Ramos (cell line): ENCODE data around the gene TNNT3.

ENCODE experiments used
- in situ Hi-C: fragments of 300-500 bp; cut with MboI; formaldehyde crosslinking; loops from one replicate; pipeline ENCODE4 v1.14.3; 2022; ENCODE audit warnings: low sequenced_read_pairs; ENCODE audit not compliant: unreplicated experiment

TNNT3 gene

GRCh38 chr11:1893581-1894359 lies 25.7 kb upstream of the TNNT3 start:
- in situ Hi-C loops = no loop called here

GRCh38 chr11:1894759-1895158 lies 24.7 kb upstream of the TNNT3 start:
- in situ Hi-C loops = no loop called here

- in situ Hi-C loops = no loop called here
Measured at GRCh38 chr11:1896468-1896867, 23.0 kb upstream of the TNNT3 start.

DNA sequence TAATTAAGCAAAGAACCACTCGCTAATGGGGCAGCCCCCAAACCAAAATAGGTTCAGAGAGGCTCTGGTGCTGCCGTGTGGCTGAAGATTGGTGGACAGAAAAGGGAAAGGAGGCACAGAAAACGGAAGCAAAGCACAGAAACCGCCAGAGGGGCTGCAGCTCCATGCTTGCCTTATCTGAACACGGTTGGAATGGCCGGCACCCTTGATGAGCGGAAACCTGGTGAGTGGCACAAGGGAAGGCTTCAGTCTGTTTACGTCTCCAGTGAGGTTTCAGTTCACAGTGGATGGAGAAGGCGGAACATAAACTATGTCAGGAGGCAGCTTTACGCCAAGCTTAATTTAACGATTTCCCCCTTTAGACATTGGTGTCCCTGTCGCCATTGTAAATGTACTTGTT lies 22.6 kb upstream of the TNNT3 start:
- in situ Hi-C loops = no loop called here

DNA sequence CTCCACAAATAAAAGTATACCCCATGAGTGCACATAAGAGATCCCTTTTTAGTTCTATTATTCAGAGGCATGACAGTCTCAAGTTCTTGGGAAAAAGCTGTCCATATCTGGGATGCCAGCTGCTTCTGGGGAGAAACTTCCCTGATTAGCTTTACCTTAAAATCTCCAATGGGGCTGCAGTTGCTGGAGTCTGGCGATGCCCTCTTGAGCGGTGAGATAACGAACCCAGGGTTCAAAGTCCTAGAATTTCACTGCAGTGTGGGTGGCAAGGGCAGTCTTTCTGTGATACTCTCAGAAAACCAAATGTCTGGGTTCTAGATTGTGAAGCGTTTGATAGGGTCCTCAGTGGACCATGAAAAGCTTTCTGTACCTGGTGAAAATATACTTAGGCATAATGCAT lies 20.4 kb upstream of the TNNT3 start:
- in situ Hi-C loops = no loop called here

DNA sequence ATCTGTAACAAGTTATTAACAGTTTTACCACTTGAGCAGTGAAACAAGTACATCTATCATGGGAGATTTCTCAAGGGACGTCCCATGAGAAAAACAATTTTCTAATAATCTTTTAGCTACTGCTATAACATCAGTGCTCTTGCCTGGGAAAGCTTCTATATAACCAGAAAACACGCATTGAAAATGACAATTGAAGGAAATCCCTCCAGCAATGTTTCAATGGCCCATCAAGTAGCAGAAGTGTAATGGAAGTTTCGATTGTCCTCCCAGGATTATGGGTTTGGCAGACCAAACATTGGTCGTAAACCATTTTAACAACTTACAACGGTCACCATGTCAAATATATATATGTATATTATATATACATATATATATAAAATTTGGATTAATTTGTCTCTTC lies 19.8 kb upstream of the TNNT3 start:
- in situ Hi-C loops = no loop called here

DNA sequence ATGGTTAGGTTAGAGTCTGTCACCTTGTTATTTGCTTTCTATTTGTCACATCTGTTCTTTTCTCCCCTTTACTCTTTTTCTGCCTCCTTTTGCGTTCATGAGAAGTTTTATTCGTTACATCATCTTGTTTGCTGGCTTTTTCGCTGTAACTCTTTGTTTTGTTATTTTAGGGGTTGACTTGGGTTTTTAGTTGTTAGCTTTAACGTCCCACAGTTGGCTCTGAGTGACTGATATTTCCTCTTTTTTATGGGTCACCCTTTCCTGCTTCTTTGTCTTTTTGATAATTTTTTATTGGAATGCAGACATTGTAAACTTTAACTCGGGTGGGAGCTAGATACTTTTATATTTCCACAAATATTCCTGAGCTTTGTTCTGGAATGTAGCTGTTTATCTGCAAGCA lies 13.3 kb upstream of the TNNT3 start:
- in situ Hi-C loops = no loop called here

DNA sequence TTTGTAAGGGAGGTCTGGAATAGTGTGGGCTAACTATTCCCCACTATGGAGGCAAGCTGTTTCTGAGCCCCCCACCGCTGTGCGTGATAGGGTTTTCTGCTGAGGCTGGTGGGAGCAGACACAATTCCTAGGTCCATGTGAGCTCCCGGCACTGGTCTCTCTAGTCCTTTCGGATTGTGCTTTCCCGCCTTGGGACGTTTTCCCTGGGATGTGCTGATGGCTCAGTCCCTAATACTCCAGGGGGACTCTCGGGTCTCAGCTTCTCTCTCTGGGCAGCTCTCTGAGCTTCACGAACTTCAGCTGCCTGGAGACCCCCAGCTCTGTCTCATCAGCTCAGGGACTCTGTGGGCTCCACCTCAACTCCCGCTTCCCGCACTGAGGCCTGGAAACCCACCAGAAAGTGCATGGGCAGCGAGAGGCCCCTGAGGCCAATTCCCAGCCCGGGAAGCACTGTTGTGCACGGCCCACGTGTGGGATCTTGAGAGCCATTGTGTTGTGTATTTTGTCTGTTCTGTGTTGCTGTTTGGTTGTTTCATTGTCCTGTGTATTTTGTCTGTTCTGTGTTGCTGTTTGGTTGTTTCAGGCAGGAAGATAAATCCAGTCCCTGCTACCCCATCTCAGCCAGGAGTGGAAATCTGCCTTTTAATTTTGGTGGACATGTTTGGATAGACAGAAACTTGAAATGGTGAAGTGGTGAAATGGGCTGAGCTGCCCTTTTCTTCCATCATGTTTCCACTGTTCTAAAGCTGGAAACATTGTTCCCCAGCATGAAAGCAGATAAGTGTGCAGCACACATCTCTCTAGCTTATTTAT lies 12.7 kb upstream of the TNNT3 start:
- in situ Hi-C loops = no loop called here

DNA sequence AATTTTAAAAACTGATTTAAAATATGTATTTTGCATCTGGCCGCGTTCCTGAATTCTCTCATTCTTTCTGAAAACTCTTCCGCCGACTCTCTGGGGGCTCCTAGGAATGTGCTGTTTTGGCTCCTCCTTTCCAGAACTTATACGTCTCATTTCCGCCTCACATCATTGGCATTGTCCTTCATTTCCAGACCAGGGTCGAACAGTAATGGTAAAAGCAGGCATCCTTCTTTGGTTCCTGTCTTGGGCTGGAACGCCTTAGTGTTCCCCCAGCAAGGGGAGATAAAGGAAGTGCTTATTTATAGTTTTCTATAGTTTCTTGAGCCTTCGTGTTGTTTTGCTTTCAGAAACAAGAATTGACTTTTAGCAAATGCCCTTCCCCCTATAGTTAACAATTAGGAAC lies 10.9 kb upstream of the TNNT3 start:
- in situ Hi-C loops = no loop called here

DNA sequence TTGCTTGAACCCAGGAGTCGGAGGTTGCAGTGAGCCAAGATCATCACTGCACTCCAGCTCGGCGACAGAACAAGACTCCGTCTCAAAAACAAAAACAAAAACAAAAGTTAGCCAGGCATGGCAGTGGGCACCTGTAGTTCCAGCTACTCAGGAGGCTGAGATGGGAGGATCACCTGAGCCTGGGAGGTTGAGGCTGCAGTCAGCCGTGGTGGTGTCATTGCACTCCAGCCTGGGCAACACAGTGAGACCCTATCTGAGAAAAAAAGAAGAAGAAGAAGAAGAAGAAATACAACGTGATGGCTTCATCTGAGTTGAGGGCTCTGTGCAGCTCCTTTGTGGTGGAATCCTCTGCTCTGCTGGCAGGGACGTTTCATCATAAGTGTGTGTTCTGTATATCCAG lies 10.0 kb upstream of the TNNT3 start:
- in situ Hi-C loops = no loop called here

GRCh38 chr11:1912289-1912878 lies 7.1 kb upstream of the TNNT3 start:
- in situ Hi-C loops = no loop called here

DNA sequence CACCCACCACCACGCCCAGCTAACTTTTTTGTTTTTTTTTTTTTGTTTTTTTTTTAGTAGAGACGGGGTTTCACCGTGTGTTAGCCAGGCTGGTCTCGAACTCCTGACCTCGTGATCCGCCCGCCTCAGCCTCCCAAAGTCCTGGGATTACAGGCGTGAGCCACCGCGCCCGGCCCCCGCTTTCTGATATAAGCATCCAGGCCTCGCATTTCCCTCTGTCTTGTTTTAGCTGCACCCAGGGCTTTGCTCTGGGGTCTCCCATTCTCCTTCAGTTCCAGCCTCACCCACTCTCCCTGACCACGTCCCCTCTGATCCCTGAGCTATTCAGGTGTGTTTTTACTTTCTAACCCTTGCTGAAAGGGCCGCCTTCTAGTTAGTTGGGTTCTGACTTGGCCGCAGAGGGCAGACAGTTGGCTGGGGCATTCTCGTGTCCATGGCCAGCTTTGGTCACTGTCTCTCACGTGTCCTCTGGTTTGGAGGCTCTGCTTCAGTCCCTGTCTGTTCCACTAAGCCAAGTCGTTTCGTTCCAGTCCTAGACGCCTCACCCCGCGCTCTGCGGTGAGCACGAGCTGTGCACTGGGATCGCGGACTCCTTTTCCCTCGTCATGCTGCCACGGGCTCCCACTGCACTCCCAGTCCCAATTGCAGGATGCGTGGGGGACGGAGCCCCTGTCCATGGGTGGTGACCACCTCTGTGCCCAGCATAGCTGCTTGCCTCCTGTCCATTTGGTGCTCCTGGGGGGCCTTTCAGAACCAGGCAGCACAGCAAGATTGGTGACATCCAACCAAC lies 6.0 kb upstream of the TNNT3 start:
- in situ Hi-C loops = no loop called here

DNA sequence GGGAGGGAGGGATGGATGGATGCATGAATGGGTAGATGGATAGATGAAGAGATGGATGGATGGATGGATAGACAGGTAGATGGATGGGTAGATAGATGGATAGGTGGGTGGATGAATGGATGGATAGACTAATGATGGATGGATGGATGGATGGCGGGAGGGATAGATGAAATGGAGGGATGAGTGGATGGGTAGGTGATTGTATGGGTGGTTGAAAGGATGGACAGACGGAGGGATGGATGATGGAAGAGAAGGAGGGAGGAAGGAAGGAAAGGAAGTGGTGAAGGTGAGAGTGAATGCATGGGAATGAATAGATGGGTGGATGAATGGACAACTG lies 3.7 kb upstream of the TNNT3 start:
- in situ Hi-C loops = loop anchor here (5.0 kb wide), 1 partner anchor 33 kb away; no protein-coding TSS in a partner anchor

DNA sequence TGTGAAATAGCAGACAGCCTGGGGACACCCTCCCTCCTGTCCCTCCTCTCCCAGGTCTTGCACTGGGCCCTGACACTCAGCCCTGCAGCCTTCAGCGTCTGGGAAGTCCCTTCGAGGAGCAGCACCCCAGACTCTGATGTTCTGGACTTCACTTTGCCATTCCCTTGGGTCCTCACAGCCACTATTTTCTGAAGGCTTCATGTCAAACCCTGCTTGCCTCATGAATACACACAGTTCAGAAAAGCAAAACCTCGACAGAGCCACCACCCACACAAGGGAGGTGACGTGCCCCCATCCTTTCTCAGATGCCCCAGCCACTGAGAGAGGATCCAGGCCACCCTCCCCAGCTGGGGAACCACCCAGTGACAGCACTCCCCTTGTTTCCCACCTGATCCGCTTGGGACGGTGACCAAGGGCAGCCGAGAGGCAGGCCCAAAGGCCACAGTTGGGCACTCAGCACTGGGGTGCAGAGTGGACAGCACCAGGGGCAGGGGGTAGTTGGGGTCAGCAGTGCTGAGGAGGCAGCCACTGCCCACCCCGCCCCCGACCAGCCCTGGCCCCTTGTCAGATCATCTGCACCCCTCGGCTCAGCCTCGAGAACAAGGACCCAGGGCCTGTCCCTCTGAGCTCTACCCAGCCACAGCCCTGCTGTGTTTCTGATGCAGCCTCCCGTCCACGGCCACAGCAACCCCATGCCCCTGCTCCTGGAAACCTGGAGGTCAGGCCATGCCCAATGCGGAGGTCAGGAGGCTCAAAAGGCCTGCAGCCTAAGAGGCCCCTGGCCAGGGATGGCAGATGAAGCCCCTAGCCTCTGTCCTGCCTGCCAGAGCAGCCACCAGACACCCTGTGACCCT lies 3.1 kb upstream of the TNNT3 start:
- in situ Hi-C loops = loop anchor here (5.0 kb wide), 1 partner anchor 34 kb away; no protein-coding TSS in a partner anchor

DNA sequence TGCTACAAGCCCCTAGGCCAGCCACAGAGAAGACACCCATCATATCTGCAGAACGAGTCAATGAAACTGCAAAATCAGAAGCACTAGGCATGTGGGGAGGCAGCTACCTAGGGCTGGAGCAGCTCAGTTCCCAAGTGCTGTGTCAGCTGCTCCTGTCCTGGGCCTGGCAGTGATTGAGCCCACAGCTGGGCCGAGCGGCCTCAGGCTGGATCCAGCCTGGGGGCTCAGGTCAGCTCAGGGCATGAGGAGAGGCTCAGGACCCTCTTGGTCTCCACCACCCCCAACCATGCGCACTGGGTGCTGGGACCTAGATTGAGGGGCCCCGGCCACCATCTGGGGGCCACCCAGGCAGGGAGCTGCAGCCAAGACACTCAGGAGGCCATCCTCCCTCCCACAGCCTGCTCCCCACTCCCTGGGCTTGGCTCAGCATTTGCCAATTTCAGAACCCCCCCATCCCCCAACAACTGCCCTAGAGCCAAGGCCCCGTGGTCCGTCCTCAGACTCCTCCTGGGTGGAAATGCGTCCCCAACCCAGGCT lies 2.4 kb upstream of the TNNT3 start:
- in situ Hi-C loops = loop anchor here (5.0 kb wide), 1 partner anchor 35 kb away; no protein-coding TSS in a partner anchor

DNA sequence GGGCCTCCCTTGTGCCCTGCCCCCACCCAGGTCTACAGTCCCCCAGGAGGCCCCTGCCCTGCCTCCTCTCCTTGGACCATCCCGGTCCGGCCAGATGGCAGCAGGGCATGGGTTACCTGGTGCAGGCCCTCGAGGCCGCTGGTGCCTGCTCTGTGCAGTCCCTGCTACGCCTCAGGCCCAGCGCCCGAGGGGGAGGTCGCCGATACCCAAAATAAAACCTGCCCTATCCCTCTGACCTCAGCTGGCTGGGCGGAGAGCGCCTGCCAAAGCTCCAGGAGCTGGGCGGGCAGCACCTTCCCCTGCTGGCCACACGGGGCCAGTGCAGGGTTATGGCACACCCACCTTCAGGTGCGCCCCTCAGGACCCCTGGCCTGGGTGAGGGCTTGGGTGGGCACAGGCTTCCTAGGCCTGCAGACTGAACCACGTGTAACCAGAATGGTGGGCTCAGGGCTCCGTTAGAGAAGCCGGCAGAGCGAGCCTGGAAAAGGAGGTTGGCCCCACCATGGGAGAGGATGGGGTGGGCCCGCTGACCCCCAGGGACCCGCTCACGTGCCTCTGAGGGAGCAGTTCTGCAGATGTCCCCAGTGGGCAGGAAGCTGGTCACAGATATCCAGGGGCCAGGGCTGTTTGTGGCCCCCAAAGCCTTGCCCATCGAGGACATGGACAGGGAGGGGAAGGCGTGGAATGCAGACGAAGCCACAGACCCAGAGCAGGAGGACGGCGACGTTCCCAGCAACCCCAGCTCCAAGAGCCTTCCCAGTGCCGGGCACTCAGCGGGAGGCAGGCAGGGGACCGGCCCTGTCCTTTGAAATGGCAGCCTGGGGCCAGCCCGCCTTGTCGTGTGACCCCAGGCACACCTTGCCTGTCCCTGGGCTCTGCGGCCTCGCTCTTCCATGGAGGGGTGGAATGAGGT lies 1.7 kb upstream of the TNNT3 start:
- in situ Hi-C loops = loop anchor here (5.0 kb wide), 1 partner anchor 35 kb away; no protein-coding TSS in a partner anchor

DNA sequence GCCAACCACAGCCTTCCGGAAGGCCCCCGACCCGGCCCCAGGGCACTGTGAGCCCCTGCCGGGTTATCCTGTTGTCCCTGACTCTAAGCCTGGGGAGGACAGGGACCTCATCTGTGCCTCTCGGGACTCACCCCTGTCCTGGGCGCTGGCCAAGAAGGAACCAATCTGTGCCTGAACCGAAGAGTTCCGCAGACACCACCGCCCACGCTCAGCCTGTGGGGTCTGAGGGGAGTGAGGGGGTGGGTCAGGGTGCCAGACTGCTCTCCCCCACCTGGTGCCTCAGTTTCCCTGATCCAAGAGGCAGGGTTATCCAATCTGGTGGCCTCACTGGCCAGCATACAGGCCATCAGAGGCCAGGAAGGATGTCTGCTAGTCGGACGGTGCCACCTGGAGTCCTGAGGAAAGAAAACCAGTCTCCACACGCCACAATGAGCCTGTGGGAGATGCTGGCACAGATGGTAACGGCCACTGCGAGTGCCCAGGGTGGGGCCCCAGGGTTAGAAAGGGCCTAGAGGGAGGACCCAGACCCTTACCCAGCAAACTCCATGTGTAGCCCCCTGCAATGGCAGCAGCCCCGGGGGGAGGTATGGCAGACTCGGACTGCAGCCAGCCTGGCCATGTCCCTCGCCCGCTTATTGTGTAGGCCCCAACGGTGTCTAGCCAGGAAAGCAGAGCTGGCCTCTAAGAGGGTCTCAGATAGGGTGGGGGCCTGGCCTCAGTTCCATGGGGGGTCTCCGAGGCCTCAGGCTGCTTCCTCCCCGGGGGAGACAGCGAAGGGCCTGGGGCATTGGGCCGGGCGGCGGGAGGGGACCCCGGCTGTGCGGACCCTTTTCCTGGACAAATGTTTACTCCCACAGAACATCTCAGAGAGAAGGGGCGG lies 827 bp upstream of the TNNT3 start:
- in situ Hi-C loops = loop anchor here (5.0 kb wide), 1 partner anchor 36 kb away; no protein-coding TSS in a partner anchor
